Brain microvascular endothelial cell (primary cell): Measurements from ENCODE around the gene CES2.
A peak's percentile ranks its signal among the peaks of the same experiment; 100 is the strongest.

Source experiments
- DNase-seq: peaks from one replicate; pipeline ENCODE4 v3.0.0-alpha.2; 2020
- H3K27ac ChIP-seq: fragments of 250-450 bp; sonication (Bioruptor Pico); 2 replicates; pipeline ENCODE4 v1.5.1; 2020; ENCODE audit warnings: mild to moderate bottlenecking, moderate library complexity
- H3K27me3 ChIP-seq: fragments of 250-450 bp; sonication (Bioruptor Pico); replicated peaks from 2 replicates; pipeline ENCODE4 v1.5.1; 2020; ENCODE audit warnings: mild to moderate bottlenecking
- H3K36me3 ChIP-seq: fragments of 250-450 bp; sonication (Bioruptor Pico); replicated peaks from 2 replicates; pipeline ENCODE4 v1.5.1; 2020; ENCODE audit warnings: mild to moderate bottlenecking
- H3K4me3 ChIP-seq: 2 replicates; pipeline ENCODE4 v1.5.1; 2011; ENCODE audit warnings: low read depth, mild to moderate bottlenecking, control low read depth, low read length, moderate library complexity
- CTCF ChIP-seq: IDR thresholded peaks from 2 replicates; pipeline ENCODE4 v1.5.1; 2011; ENCODE audit warnings: low read depth, mild to moderate bottlenecking, moderate library complexity, low read length, control low read depth, inconsistent platforms; ENCODE audit errors: missing control alignments
- in situ Hi-C: cut with HindIII; loops from 2 replicates; pipeline ENCODE4 v1.10.0; 2017; ENCODE audit warnings: low sequenced_read_pairs, low pct_ligation_motif_present

The CES2 gene

DNA sequence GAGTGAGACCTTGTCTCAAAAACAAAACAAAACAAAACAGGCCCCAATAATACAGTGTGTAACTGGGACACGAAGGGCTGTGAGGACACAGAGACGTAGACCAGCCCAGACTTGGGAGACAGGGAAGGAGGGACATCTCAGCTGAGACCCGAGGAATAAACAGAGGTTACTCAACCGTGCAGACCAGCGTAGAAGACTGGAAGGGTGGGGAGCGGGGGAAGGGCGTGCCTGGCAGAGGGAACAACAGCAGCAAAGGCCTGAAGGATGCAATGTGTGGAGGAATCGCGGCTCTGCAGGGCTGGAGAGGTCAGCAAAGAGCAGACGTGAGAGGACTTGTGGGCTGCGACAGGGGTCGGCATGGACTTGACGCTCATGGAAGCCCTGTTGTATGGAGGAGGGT, 41.4 kb downstream of the CES2 start:
- in situ Hi-C loops = no loop called here
- no peak overlapping the region for H3K27ac ChIP-seq
- TF ChIP-seq CTCF = no peak
- no peaks in the 10 kb centered on the region for H3K36me3 ChIP-seq
- H3K27me3 ChIP-seq = no peaks in the 10 kb centered on the region
- H3K4me3 ChIP-seq = no peak overlapping the region
- no peak for DNase-seq

DNA sequence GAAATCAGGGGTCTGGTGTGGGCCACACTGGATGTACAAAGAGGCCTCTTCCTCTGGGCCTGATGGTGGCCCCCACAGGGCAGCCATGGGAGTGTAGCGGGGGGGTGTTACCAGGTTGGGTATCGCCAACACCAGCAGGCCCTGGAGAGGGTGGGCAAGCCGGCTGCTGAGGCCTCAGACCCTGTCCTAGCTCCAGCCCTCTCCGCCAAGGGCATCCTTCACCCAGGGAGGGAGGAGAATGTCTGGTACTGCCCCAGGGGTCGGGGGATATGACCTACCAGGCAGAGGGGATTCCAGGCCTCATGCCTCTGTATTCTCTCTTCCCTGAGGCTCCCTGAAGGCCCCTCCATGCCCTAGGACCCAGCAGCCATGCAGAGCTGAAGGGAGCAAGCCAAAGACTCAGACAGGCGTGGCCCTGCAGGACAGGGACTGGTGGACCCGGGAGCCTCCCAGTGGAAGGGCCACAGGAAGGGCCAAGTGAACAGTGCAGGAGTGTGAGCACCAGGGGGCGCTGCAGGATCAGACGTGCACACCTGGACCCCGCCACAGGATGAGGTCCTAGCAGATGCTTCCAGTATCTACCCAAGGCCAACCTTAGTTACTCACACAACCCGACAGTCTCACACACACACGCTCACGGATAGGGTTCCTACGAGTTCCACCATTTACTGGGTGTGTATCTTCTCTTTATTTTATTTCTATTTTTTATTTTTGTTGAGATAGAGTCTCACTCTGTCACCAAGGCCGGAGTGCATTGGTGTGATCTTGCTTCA, 42.2 kb downstream of the CES2 start:
- Histone ChIP-seq H3K27ac (no peak overlapping the region), H3K36me3 (no peaks in the 10 kb centered on the region), H3K27me3 (no peaks in the 10 kb centered on the region), H3K4me3 (no peak overlapping the region)
- peak; percentile 76 for DNase-seq
- in situ Hi-C loops = no loop called here
- peak; percentile 95 for TF ChIP-seq CTCF

GRCh38 chr16:66979011-66979717, 43.8 kb downstream of the CES2 start:
- no peaks in the 10 kb centered on the region for H3K27me3 ChIP-seq
- no peak overlapping the region for H3K27ac ChIP-seq
- H3K4me3 ChIP-seq = no peak overlapping the region
- no peaks in the 10 kb centered on the region for H3K36me3 ChIP-seq
- in situ Hi-C loops = no loop called here
- TF ChIP-seq CTCF = no peak
- DNase-seq = no peak

GRCh38 chr16:66983033-66983432, 47.7 kb downstream of the CES2 start:
- in situ Hi-C loops = no loop called here
- Histone ChIP-seq H3K27me3 (no peaks in the 10 kb centered on the region), H3K27ac (no peak overlapping the region), H3K36me3 (no peaks in the 10 kb centered on the region), H3K4me3 (no peak overlapping the region)
- TF ChIP-seq CTCF = no peak
- DNase-seq = no peak

GRCh38 chr16:66984892-66985311, 49.6 kb downstream of the CES2 start:
- H3K4me3 ChIP-seq = no peak overlapping the region
- no peak for TF ChIP-seq CTCF
- no peaks in the 10 kb centered on the region for H3K36me3 ChIP-seq
- no peak overlapping the region for H3K27ac ChIP-seq
- no peak for DNase-seq
- no peaks in the 10 kb centered on the region for H3K27me3 ChIP-seq
- in situ Hi-C loops = no loop called here

DNA sequence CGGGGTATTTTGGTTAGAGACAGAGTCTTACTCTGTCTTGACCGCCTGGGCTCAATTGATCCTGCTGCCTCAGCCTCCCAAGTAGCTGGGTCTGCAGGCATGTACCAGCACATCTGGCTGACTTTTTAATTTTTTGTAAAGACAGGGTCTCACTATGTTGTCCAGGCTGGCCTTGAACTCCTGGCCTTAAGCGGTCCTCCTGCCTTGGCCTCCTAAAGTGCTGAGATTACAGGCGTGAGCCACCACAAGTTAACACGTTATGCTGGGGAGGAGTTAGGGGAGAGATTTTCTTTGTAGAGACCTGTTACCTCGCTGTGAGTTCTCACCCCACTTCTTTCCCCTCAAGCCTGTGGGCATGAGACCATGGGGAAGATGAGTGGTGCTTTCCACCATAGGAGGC, 51.2 kb downstream of the CES2 start:
- in situ Hi-C loops = no loop called here
- Histone ChIP-seq H3K36me3 (no peaks in the 10 kb centered on the region), H3K4me3 (no peak overlapping the region), H3K27ac (no peak overlapping the region), H3K27me3 (no peaks in the 10 kb centered on the region)
- no peak for TF ChIP-seq CTCF
- no peak for DNase-seq
